Measurements from ENCODE around the gene PRAMEF11. TPM values are rescaled to one million over a fixed set of nuclear protein-coding genes. Genes with fewer than 3 reads are reported as not detected.
"Not testable (repeated sequence)": the region's sequence is repeated elsewhere in the genome, so short reads cannot be mapped to it uniquely, and the experiment has no call there.

Gene PRAMEF11
- total RNA-seq, 2 experiments from 2014 or later: not detected

DNA sequence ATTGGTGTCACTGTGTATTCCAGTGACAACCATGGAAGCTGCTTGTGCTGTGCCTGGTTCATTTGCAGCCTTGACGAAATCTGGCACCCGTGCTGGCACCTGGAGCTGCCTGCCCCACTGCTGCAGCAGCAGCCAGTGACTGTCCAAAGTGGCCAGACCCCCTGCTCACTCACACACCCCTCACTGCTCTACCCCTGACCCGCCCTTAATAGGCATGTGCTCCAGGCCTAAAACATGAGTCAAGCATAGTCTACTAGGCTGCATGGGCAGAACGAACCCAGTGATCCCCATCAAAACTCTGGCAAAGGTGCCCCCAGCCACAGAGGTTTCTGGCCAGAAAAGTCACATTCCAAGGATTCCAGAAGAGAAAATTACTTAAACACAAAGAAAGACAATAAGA is 32.3 kb downstream of the PRAMEF11 start:
- H3K4me1 Mint-ChIP-seq (ENCODE audit: low read depth): no peaks in the 10 kb centered on the region
- H3K4me3 Mint-ChIP-seq: no peak overlapping the region
- H3K9me3 Mint-ChIP-seq (ENCODE audit: insufficient read depth): no peaks in the 10 kb centered on the region
- DNase-seq: no peak
- no peak for ATAC-seq
- no peaks in the 10 kb centered on the region for H3K36me3 Mint-ChIP-seq (ENCODE audit: low read depth)
- H3K27ac Mint-ChIP-seq: no peak overlapping the region
- ChIA-PET CTCF (no interaction called here), POLR2A (no interaction called here)
- H3K27me3 Mint-ChIP-seq (ENCODE audit: low read depth): peaks cover 12% of the 10 kb centered on the region

DNA sequence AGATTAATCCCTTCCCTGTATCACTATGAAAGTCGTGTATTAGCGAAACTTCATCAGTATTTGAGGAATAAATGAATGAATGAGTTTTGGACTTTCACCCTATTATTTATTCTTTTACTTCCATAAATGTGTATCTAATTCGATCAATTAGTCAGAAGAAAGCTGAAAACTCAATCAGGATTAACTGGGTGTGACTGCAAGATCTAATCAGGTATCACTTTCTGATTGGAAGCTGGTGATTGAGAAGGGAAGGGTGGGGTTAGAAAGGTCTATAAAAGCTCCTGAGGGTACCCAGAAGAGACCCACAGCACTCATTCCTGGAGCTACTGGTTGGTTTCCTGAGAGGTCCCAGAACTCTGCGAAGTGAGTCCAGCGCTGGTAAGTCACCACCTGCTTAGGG is 40.1 kb downstream of the PRAMEF11 start, which contains the start of gene PRAMEF1:
PRAMEF1 (plus strand) TSS at position 301 of the 400 bp plus-strand sequence. CDS start 1,831 bp downstream, outside the sequence.
- H3K4me3 Mint-ChIP-seq; CTCF ChIA-PET; H3K27me3 Mint-ChIP-seq (ENCODE audit: low read depth); H3K9me3 Mint-ChIP-seq (ENCODE audit: insufficient read depth); H3K4me1 Mint-ChIP-seq (ENCODE audit: low read depth); DNase-seq; ATAC-seq; H3K27ac Mint-ChIP-seq; POLR2A ChIA-PET; H3K36me3 Mint-ChIP-seq (ENCODE audit: low read depth): not testable (repeated sequence)

DNA sequence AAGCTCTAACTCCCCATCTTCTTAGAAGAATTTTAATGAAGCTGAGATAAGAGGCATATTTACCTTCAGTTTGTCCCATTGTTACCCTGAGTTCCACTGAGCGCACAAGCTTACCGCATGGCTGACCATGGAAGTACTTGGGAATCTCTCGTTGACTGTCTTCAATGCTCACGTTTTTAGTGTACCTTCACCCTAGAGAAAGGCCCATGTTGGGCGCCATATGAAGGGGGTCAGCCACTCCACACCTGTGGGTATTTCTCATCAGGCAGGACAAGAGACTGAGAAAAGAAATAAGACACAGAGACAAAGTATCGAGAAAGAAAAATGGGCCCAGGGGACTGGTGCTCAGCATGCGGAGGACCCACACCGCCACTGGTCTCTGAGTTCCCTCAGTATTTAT is 46.5 kb downstream of the PRAMEF11 start:
- ATAC-seq; H3K9me3 Mint-ChIP-seq (ENCODE audit: insufficient read depth); H3K4me3 Mint-ChIP-seq; CTCF ChIA-PET; H3K27ac Mint-ChIP-seq; H3K4me1 Mint-ChIP-seq (ENCODE audit: low read depth); DNase-seq; POLR2A ChIA-PET; H3K36me3 Mint-ChIP-seq (ENCODE audit: low read depth); H3K27me3 Mint-ChIP-seq (ENCODE audit: low read depth): not testable (repeated sequence)

DNA sequence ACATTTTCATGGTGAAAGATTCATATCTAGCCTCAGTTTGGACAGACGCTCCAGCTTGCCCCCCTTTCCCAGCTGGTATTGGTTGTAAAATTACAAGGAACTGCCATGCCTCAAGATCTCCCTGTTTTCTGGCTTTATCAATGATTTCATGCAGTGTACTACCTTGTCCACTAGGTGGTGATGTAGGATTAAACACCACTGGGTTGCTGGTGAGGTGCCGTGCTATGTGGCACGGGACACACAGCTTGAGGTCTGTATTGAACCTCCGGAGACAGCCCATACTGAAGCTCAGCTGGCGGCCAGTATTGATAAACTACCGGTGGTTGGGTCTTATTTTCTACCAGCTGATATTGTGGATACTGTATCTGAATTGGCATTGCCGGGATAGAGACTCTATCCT is 47.4 kb downstream of the PRAMEF11 start:
- H3K9me3 Mint-ChIP-seq (ENCODE audit: insufficient read depth); POLR2A ChIA-PET; DNase-seq: not testable (repeated sequence)

DNA sequence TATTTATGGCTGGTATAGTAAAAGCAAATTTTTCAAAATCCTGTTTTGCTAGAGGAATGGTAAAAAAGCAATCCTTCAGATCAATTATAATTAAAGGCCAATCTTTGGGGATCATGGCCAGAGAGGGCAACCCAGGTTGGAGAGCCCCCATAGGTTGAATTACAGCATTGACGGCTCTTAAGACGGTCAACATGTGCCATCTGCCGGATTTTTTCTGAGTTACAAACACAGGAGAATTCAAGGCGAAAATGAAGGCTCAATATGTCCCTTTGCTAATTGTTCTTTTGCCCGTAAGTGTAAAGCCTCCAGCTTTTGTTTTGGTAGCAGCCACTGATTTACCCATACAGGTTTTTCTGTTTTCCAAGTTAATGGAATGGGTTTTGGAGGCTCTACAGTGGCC is 49.7 kb downstream of the PRAMEF11 start:
- POLR2A ChIA-PET; H3K4me3 Mint-ChIP-seq; H3K9me3 Mint-ChIP-seq (ENCODE audit: insufficient read depth); CTCF ChIA-PET; H3K27ac Mint-ChIP-seq; ATAC-seq; H3K27me3 Mint-ChIP-seq (ENCODE audit: low read depth); DNase-seq; H3K4me1 Mint-ChIP-seq (ENCODE audit: low read depth); H3K36me3 Mint-ChIP-seq (ENCODE audit: low read depth): not testable (repeated sequence)

More for the DNA sequence above, 47.4 kb downstream of the PRAMEF11 start:
- H3K27me3 Mint-ChIP-seq (ENCODE audit: low read depth); ATAC-seq; H3K36me3 Mint-ChIP-seq (ENCODE audit: low read depth); CTCF ChIA-PET; H3K27ac Mint-ChIP-seq; H3K4me1 Mint-ChIP-seq (ENCODE audit: low read depth); H3K4me3 Mint-ChIP-seq: not testable (repeated sequence)

DNA sequence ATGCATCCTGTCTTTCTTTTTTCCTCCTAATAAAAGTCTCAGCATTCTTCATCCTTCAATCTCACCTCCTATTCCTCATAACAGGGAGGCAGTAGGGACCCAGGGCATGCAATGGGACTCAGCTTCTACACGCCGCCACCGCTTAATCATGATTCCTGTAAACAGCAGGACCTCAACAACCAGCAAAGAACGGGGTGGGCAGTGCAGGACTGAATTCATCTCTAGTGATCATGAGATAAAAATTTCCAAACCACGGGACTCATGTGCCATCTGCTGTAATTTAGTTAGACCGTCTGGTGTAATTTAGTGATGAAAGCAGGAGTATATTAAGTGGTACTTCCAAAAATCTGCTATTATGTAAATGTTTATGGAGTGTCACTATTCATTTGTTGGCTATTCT is 52.3 kb downstream of the PRAMEF11 start:
- Mint-ChIP-seq H3K4me3 (no peak overlapping the region), H3K27ac (no peak overlapping the region), H3K27me3 (ENCODE audit: low read depth) (peaks cover 2% of the 10 kb centered on the region), H3K9me3 (ENCODE audit: insufficient read depth) (no peaks in the 10 kb centered on the region), H3K4me1 (ENCODE audit: low read depth) (no peaks in the 10 kb centered on the region), H3K36me3 (ENCODE audit: low read depth) (no peaks in the 10 kb centered on the region)
- POLR2A ChIA-PET: no interaction called here
- CTCF ChIA-PET: no interaction called here
- no peak for ATAC-seq
- no peak for DNase-seq

DNA sequence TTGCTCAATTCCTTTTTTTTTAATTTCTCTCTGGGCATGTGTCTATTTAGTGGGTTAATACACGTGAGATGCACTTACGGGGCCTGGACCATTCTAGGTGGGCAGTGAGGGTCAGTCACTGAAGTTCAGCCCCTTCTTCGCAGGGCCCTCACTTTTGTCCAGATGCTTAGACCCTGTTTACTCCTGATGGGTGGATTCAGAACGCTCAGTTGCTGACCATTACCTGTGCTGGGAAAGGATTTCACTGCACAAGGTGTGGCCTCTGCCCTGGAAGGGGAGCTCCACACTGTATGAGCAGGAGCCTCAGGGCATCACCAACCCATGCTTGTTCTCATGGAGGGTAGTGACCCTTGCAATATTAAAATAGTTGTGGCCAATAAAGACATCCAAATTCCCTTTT is 53.1 kb downstream of the PRAMEF11 start:
- ChIA-PET POLR2A (no interaction called here), CTCF (no interaction called here)
- no peak overlapping the region for H3K4me3 Mint-ChIP-seq
- ATAC-seq (no peak), DNase-seq (no peak)
- H3K27ac Mint-ChIP-seq: no peak overlapping the region
- no peaks in the 10 kb centered on the region for H3K9me3 Mint-ChIP-seq (ENCODE audit: insufficient read depth)
- no peaks in the 10 kb centered on the region for H3K4me1 Mint-ChIP-seq (ENCODE audit: low read depth)
- peaks cover 3% of the 10 kb centered on the region for H3K27me3 Mint-ChIP-seq (ENCODE audit: low read depth)
- H3K36me3 Mint-ChIP-seq (ENCODE audit: low read depth): no peaks in the 10 kb centered on the region

DNA sequence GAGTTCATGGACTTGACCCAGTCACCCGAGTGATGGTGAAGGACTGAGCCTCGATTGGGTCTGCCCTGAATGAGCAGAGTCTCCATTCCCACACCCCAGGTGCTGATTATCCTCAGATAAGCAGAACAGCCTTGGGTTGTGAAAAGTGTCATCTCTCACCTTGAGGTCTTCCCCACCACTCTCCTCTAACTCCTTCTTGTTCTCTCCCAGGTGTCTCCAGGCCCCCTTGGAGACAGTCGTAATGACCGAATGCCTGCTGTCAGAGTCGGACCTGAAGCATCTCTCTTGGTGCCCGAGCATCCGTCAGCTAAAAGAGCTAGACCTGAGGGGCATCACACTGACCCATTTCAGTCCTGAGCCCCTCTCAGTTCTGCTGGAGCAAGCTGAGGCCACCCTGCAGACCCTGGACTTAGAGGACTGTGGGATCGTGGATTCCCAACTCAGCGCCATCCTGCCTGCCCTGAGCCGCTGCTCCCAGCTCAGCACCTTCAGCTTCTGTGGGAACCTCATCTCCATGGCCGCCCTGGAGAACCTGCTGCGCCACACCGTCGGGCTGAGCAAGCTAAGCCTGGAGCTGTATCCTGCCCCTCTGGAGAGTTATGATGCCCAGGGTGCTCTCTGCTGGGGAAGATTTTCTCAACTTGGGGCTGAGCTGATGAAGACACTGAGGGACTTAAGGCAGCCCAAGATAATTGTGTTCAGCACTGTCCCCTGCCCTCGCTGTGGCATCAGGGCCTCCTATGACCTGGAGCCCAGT is 54.2 kb downstream of the PRAMEF11 start:
- ChIA-PET POLR2A (no interaction called here), CTCF (no interaction called here)
- H3K4me1 Mint-ChIP-seq (ENCODE audit: low read depth): no peaks in the 10 kb centered on the region
- no peak overlapping the region for H3K27ac Mint-ChIP-seq
- no peaks in the 10 kb centered on the region for H3K9me3 Mint-ChIP-seq (ENCODE audit: insufficient read depth)
- no peaks in the 10 kb centered on the region for H3K36me3 Mint-ChIP-seq (ENCODE audit: low read depth)
- DNase-seq (no peak), ATAC-seq (no peak)
- H3K27me3 Mint-ChIP-seq (ENCODE audit: low read depth): peaks cover 5% of the 10 kb centered on the region
- H3K4me3 Mint-ChIP-seq: no peak overlapping the region

DNA sequence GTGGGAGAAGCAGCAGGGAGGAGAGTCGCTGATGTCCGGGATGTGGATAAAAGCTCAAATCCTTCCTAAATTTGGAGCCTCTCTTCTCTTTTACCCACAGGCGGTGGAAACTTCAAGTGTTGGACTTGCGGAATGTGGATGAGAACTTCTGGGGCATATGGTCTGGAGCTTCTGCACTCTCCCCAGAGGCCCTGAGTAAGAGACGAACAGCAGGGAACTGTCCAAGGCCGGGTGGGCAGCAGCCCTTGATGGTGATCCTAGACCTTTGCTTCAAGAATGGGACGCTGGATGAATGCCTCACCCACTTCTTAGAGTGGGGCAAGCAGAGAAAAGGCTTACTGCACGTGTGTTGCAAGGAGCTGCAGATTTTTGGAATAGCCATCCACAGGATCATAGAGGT is 55.8 kb downstream of the PRAMEF11 start:
- Mint-ChIP-seq H3K4me1 (ENCODE audit: low read depth) (no peaks in the 10 kb centered on the region), H3K4me3 (no peak overlapping the region), H3K9me3 (ENCODE audit: insufficient read depth) (no peaks in the 10 kb centered on the region), H3K36me3 (ENCODE audit: low read depth) (no peaks in the 10 kb centered on the region), H3K27ac (no peak overlapping the region), H3K27me3 (ENCODE audit: low read depth) (peaks cover 5% of the 10 kb centered on the region)
- ChIA-PET POLR2A (no interaction called here), CTCF (no interaction called here)
- DNase-seq (no peak), ATAC-seq (no peak)

DNA sequence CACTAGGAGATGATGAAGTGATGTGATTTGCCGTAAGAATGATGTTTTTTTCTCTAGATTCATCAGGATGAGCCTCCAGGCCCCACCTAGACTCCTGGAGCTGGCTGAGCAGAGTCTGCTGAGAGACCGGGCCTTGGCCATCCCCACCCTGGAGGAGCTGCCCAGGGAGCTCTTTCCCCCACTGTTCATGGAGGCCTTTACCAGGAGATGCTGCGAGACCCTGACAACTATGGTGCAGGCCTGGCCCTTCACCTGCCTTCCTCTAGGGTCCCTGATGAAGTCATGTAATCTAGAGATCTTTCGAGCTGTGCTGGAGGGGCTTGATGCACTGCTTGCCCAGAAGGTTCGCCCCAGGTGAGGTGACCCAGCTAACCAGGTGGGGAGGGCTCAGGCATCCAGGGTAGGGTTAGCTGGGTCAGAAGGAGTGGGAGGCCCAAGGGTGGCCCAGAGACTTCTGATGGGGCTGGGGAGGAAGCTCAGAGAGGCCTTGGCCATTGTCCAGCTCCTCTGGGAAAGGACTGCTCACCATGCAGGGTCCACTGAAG is 56.3 kb downstream of the PRAMEF11 start:
- Mint-ChIP-seq H3K9me3 (ENCODE audit: insufficient read depth) (no peaks in the 10 kb centered on the region), H3K4me1 (ENCODE audit: low read depth) (no peaks in the 10 kb centered on the region), H3K27me3 (ENCODE audit: low read depth) (peaks cover 5% of the 10 kb centered on the region), H3K27ac (no peak overlapping the region), H3K4me3 (no peak overlapping the region), H3K36me3 (ENCODE audit: low read depth) (no peaks in the 10 kb centered on the region)
- ChIA-PET CTCF (no interaction called here), POLR2A (no interaction called here)
- no peak for ATAC-seq
- DNase-seq: no peak

Other genes starting within 250 kb of the PRAMEF11 start
- gene DHRS3, start 213.2 kb downstream of the PRAMEF11 start, total RNA-seq: 10 to 100 TPM; 86.8 to 89.5 TPM
- gene AADACL4, start 187.3 kb downstream of the PRAMEF11 start, total RNA-seq: not detected
- not detected for gene AADACL3, start 115.3 kb downstream of the PRAMEF11 start, total RNA-seq
- not detected for gene CFAP107, start 85.2 kb downstream of the PRAMEF11 start, total RNA-seq
- not detected for gene PRAMEF12, start 57.7 kb downstream of the PRAMEF11 start, total RNA-seq
- gene PRAMEF1, start 40.0 kb downstream of the PRAMEF11 start, total RNA-seq: not detected
- not detected for gene HNRNPCL1, start 17.3 kb upstream of the PRAMEF11 start, total RNA-seq
- not detected for gene PRAMEF2, start 25.7 kb upstream of the PRAMEF11 start, total RNA-seq
- not detected for gene PRAMEF4, start 54.8 kb upstream of the PRAMEF11 start, total RNA-seq
- not detected for gene PRAMEF10, start 66.9 kb upstream of the PRAMEF11 start, total RNA-seq
- not detected for gene PRAMEF7, start 85.2 kb upstream of the PRAMEF11 start, total RNA-seq
- gene PRAMEF6, start 116.2 kb upstream of the PRAMEF11 start, total RNA-seq: not detected
- gene PRAMEF27, start 225.2 kb upstream of the PRAMEF11 start, total RNA-seq: not detected
- not detected for gene HNRNPCL3, start 229.4 kb upstream of the PRAMEF11 start, total RNA-seq
- not detected for gene PRAMEF25, start 239.4 kb upstream of the PRAMEF11 start, total RNA-seq